Spleen (tissue), 11 donors: ENCODE measurements around the gene UGT1A10. TPM values are rescaled to one million over a fixed set of nuclear protein-coding genes. Genes with fewer than 3 reads are reported as not detected.

Experiments used
- DNase-seq: peaks from one replicate; pipeline ENCODE4 v3.0.0-alpha.2; 2020
- H3K27ac ChIP-seq, 8 donors: fragments of 200-600 bp; sonication (generic) in 7 of 8; 1 replicate in 4 of 8; 2 replicates in 4 of 8; pipeline versions ENCODE4 v1.5.0 to v1.8.0; 2016 to 2021; ENCODE audit warnings: inconsistent platforms in 4 of 8, mild to moderate bottlenecking in 4 of 8, moderate library complexity in 1 of 8
- H3K27me3 ChIP-seq, 7 donors: fragments of 200-600 bp; sonication (generic) in 6 of 7; replicated peaks in 1 of 7; 1 replicate in 4 of 7; 2 replicates in 3 of 7; pipeline versions ENCODE4 v1.5.0 to v1.8.0; 2016 to 2021; ENCODE audit warnings: inconsistent platforms in 3 of 7, mild to moderate bottlenecking in 1 of 7
- H3K36me3 ChIP-seq, 6 donors: fragments of 200-600 bp; sonication (generic) in 5 of 6; 1 replicate in 4 of 6; 2 replicates in 2 of 6; pipeline versions ENCODE4 v1.5.0 to v1.8.0; 2016 to 2021; ENCODE audit warnings: inconsistent platforms in 2 of 6
- H3K4me1 ChIP-seq, 6 donors: fragments of 200-600 bp; sonication (generic) in 5 of 6; 1 replicate in 3 of 6; 2 replicates in 3 of 6; pipeline versions ENCODE4 v1.5.0 to v1.8.0; 2016 to 2021; ENCODE audit warnings: inconsistent platforms in 3 of 6
- H3K4me3 ChIP-seq, 8 donors: fragments of 200-600 bp; sonication (generic) in 7 of 8; 1 replicate in 4 of 8; 2 replicates in 4 of 8; pipeline versions ENCODE4 v1.5.0 to v1.8.0; 2016 to 2021; ENCODE audit warnings: inconsistent platforms in 4 of 8, mild to moderate bottlenecking in 4 of 8, moderate library complexity in 2 of 8
- H3K9me3 ChIP-seq, 8 donors: fragments of 200-600 bp; sonication (generic) in 7 of 8; 1 replicate in 4 of 8; 2 replicates in 4 of 8; pipeline versions ENCODE4 v1.5.0 to v1.8.0; 2016 to 2021; ENCODE audit warnings: inconsistent platforms in 4 of 8
- CTCF ChIP-seq, 11 experiments: fragments of 200-600 bp in 7 of 11; fragments of 450-650 bp in 4 of 11; sonication (generic) in 4 of 11; IDR thresholded peaks in 8 of 11; conservative IDR thresholded peaks in 3 of 11; 1 replicate in 7 of 11; 2 replicates in 4 of 11; pipeline versions ENCODE4 v1.4.0 to v1.8.0; 2016 to 2021; ENCODE audit warnings: antibody characterized with exemption in 11 of 11, inconsistent platforms in 4 of 11, mild to moderate bottlenecking in 1 of 11
- POLR2A ChIP-seq, 3 donors: fragments of 450-650 bp; IDR thresholded peaks; one replicate each; pipeline ENCODE4 v1.5.1; 2017; ENCODE audit warnings: antibody characterized with exemption in 3 of 3, mild to moderate bottlenecking in 1 of 3
- POLR2AphosphoS5 ChIP-seq, 3 donors: sonication (generic); formaldehyde crosslinking; IDR thresholded peaks; one replicate each; pipeline ENCODE4 v1.5.1; 2017; ENCODE audit warnings: antibody characterized with exemption in 3 of 3
- WGBS, 5 donors: extraction: QIAGEN DNeasy Blood & Tissue Kit in 3 of 5; methylation state at CpG; one replicate each; pipeline versions ENCODE4 v1.1.5 to v1.1.7; 2013 to 2018; 5-methylcytosine and 5-hydroxymethylcytosine counted together
- intact Hi-C: fragments of 100-400 bp; cut with DNase I; formaldehyde crosslinking; loops from one replicate; pipeline ENCODE4 v1.15.0; 2023; ENCODE audit warnings: low total_unique reads
- polyA plus RNA-seq, 3 donors: library from polyadenylated mRNA; stranded (reverse); fragments of 200-250 nt; gene quantifications; one replicate each; pipeline ENCODE4 v1.2.1, GENCODE V29; 2013
- total RNA-seq, 7 donors: library from RNA; depleted of rRNA in 3 of 7; stranded (reverse); fragments of >200 nt in 3 of 7; fragmentation: NEBNext Ultra II Directional in 4 of 7; extraction: Animal tissue kit (Norgen Biotek cat#: 25700) in 4 of 7; gene quantifications; one replicate each; pipeline versions ENCODE4 v1.1.0 to v1.2.1, GENCODE V29; 2016 to 2021
- donor health status: healthy with polysubstance abuse.
- donor health status: DM: no; HTN: no; CAD: no; lungs with moderate emphysema.
- donor health status: DM: no; HTN: no; CAD: no.
- donor health status: Bipolar disorder and iron deficiency.
- donor health status: healthy.
- donor health status: DM: no; HTN: no; CAD: no.
- donor health status: DM: yes; HTN: yes; CAD: no.

Gene UGT1A10
- total and polyA plus RNA-seq, 10 donors: 0.03 TPM; not detected in 9

GRCh38 chr2:233688341-233688740 lies 52.1 kb downstream of the UGT1A10 start:
- TF ChIP-seq CTCF (IDR thresholded peaks at IDR 0.05 in 8 of 11, conservative IDR thresholded peaks at IDR 0.05 in 3 of 11) (no peak), POLR2A (IDR thresholded peaks at IDR 0.05) (no peak), POLR2AphosphoS5 (IDR thresholded peaks at IDR 0.05) (no peak)
- no peaks in the 10 kb centered on the region for H3K4me1 ChIP-seq
- H3K4me3 ChIP-seq: no peak overlapping the region
- H3K27ac ChIP-seq: no peak overlapping the region
- H3K36me3 ChIP-seq: no peaks in the 10 kb centered on the region
- no peaks in the 10 kb centered on the region for H3K9me3 ChIP-seq
- WGBS, 5 donors: 84 to 95% (median 87%) methylated on average over 5 of the region's 5 CpGs
- no peak for DNase-seq
- intact Hi-C loops: no loop called here
- no peaks in the 10 kb centered on the region for H3K27me3 ChIP-seq

- Histone ChIP-seq H3K4me1 (no peaks in the 10 kb centered on the region), H3K27me3 (no peaks in the 10 kb centered on the region), H3K36me3 (no peaks in the 10 kb centered on the region), H3K9me3 (no peaks in the 10 kb centered on the region), H3K4me3 (no peak overlapping the region), H3K27ac (no peak overlapping the region)
- intact Hi-C loops: no loop called here
- no peak for TF ChIP-seq CTCF (IDR thresholded peaks at IDR 0.05 in 8 of 11, conservative IDR thresholded peaks at IDR 0.05 in 3 of 11)
- TF ChIP-seq POLR2AphosphoS5 (IDR thresholded peaks at IDR 0.05): no peak
- TF ChIP-seq POLR2A (IDR thresholded peaks at IDR 0.05): no peak
- DNase-seq: no peak
These were observed 52.8 kb downstream of the UGT1A10 start for GRCh38 chr2:233689031-233689430.

- 7 to 12% (median 10%) methylated on average over 3 of the region's 3 CpGs for WGBS, 5 donors
- H3K27ac ChIP-seq: no peak overlapping the region
- TF ChIP-seq POLR2AphosphoS5 (IDR thresholded peaks at IDR 0.05) (no peak), CTCF (IDR thresholded peaks at IDR 0.05 in 8 of 11, conservative IDR thresholded peaks at IDR 0.05 in 3 of 11) (no peak), POLR2A (IDR thresholded peaks at IDR 0.05) (no peak)
These were observed 53.3 kb downstream of the UGT1A10 start for GRCh38 chr2:233689501-233689900.

GRCh38 chr2:233690444-233690843 lies 54.2 kb downstream of the UGT1A10 start:
- intact Hi-C loops: no loop called here
- Histone ChIP-seq H3K9me3 (no peaks in the 10 kb centered on the region), H3K4me1 (no peaks in the 10 kb centered on the region), H3K27me3 (no peaks in the 10 kb centered on the region), H3K36me3 (no peaks in the 10 kb centered on the region), H3K27ac (no peak overlapping the region), H3K4me3 (no peak overlapping the region)
- TF ChIP-seq POLR2A (IDR thresholded peaks at IDR 0.05) (no peak), CTCF (IDR thresholded peaks at IDR 0.05 in 8 of 11, conservative IDR thresholded peaks at IDR 0.05 in 3 of 11) (no peak), POLR2AphosphoS5 (IDR thresholded peaks at IDR 0.05) (no peak)
- DNase-seq: no peak
- 71 to 94% (median 88%) methylated on average over 4 of the region's 4 CpGs for WGBS, 5 donors

More at GRCh38 chr2:233689501-233689900, 53.3 kb downstream of the UGT1A10 start:
- no peak for DNase-seq
- intact Hi-C loops: no loop called here
- no peaks in the 10 kb centered on the region for H3K4me1 ChIP-seq
- H3K9me3 ChIP-seq: no peaks in the 10 kb centered on the region
- no peaks in the 10 kb centered on the region for H3K27me3 ChIP-seq
- no peak overlapping the region for H3K4me3 ChIP-seq
- H3K36me3 ChIP-seq: no peaks in the 10 kb centered on the region
